ENCODE measurements around the gene GNL1.

The GNL1 gene

DNA sequence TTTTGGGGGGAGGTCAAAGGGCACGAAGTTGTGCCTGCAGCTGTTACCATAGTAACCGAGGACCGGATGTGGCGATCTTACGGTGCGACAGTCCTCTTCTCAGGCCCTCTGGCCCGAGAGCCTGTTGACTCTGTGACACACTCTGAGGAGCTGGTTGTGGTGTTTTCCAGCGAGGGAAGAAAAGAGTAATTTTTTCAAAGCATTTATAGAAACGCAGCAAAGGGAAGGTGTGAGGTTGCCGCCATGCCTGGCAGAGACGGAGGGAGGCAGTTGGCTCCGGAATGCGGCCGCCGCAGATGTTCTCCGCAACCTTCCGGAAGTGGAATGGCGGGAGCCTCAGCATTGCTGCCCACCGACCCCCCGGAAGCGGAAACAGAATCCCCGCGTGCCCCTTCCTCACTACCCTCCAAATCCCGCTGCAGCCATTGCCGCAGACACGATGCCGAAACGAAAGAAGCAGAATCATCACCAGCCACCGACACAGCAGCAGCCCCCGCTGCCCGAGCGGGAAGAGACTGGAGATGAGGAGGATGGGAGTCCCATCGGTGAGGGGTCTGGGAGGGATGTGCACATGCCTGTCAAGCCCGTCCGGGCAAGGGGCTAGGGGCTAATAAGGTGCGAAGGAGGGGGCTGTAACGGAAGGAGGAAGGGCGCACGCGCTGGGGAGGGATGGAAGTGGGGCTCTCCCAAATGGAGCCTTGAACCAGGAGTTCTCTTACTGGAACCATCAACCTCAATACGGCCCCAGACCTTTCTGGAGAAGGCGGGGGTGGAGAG, 805 bp upstream of the GNL1 start, which contains the start of gene PRR3:
Gene PRR3, plus strand, starts transcription at position 390 of the 777 bp plus-strand sequence. Its CDS starts 50 bp downstream, at position 440.
- DNase-seq (ENCODE audit: low read depth) = peak; percentile 85
- peak within 1 kb of the TSS; percentile 98 for H3K4me3 ChIP-seq (ENCODE audit: low read length)
- TF ChIP-seq, protein P1, sequence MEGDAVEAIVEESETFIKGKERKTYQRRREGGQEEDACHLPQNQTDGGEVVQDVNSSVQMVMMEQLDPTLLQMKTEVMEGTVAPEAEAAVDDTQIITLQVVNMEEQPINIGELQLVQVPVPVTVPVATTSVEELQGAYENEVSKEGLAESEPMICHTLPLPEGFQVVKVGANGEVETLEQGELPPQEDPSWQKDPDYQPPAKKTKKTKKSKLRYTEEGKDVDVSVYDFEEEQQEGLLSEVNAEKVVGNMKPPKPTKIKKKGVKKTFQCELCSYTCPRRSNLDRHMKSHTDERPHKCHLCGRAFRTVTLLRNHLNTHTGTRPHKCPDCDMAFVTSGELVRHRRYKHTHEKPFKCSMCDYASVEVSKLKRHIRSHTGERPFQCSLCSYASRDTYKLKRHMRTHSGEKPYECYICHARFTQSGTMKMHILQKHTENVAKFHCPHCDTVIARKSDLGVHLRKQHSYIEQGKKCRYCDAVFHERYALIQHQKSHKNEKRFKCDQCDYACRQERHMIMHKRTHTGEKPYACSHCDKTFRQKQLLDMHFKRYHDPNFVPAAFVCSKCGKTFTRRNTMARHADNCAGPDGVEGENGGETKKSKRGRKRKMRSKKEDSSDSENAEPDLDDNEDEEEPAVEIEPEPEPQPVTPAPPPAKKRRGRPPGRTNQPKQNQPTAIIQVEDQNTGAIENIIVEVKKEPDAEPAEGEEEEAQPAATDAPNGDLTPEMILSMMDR (IDR thresholded peaks at IDR 0.05; ENCODE audit: insufficient read depth, low read depth, low read length, missing control alignments) = no peak

DNA sequence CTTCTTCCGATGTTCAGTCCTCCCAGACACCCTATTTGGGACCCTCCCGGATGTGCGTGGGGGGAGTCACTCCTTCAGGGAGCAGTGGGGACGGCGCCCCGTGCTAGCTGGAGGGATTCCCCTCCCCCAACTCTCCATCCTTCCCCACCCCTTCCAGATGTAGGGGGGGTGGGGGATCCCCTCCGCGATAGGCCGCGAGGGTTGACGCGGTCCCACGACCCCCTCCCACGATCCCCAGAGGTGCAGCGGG, 548 bp downstream of the GNL1 start:
- TF ChIP-seq, protein P1 (IDR thresholded peaks at IDR 0.05; ENCODE audit: insufficient read depth, low read depth, low read length, missing control alignments) = no peak
- DNase-seq (ENCODE audit: low read depth) = no peak

DNA sequence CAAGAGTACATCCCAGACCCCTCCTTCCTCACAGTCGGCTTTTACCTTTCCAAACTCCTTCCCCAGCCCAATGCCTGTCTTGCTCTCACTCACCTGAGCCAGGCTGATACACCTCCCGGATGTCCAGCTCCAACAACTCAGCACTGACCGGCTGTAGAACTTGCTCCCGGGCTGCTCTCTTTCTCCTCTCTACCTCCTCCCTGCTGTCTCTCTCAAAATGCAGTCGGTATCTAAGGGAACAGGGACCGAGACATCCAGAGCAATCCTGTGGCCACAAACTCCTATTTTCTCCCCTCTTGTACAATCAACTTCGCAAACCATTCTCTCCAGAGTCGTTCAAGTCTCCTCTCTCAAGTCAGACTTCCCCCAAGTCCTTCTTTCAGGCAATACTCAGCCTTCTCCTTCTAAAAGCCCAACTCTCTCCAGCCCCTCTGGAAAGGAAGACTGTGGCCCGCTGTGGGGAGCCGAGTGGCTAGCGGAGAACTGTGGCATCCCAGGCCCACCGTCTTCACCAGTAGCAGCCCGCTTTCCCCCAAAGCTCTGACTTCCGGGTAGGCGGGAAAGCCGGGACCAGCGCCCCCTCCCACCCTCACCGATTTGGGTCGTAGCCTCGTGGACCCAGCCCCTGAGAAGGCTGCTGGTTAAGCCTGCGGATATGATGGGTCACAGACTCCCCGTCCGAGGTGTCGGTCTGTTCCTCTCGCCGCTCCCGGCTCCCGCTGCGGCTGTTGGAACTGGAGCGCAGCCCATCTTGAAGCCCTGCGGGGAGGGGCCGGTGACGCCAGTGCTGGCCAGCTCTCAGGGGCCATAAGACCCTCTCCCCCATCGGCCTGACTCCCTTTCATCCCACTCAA, 1.1 kb downstream of the GNL1 start:
- TF ChIP-seq, protein P1 (IDR thresholded peaks at IDR 0.05; ENCODE audit: insufficient read depth, low read depth, low read length, missing control alignments) = no peak
- DNase-seq (ENCODE audit: low read depth) = peak; percentile 20
- H3K4me3 ChIP-seq (ENCODE audit: low read length) = peak overlapping the region; percentile 98

More for the DNA sequence above, 548 bp downstream of the GNL1 start:
- H3K4me3 ChIP-seq (ENCODE audit: low read length) = peak overlapping the region; percentile 98

DNA sequence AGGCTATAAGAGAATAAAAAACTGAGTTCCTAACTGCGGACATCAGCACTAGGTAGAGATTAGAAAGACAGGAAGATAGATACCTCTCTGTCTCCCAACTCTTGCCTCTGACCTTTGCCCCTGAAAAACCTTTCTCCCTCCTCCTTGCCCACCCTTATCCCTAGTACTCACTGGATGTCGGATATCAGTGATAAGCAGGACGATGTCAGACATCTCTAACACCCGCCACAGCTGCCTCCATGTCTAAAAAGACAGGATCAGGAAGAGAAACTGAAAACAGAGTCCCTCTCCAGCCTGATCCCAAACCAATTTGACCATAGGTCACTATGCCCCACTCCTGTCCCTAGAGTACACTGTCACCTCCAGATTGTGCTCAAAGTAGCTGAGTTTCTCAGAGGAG, 1.9 kb downstream of the GNL1 start:
- TF ChIP-seq, protein P1 (IDR thresholded peaks at IDR 0.05; ENCODE audit: insufficient read depth, low read depth, low read length, missing control alignments) = no peak
- H3K4me3 ChIP-seq (ENCODE audit: low read length) = no peak overlapping the region

DNA sequence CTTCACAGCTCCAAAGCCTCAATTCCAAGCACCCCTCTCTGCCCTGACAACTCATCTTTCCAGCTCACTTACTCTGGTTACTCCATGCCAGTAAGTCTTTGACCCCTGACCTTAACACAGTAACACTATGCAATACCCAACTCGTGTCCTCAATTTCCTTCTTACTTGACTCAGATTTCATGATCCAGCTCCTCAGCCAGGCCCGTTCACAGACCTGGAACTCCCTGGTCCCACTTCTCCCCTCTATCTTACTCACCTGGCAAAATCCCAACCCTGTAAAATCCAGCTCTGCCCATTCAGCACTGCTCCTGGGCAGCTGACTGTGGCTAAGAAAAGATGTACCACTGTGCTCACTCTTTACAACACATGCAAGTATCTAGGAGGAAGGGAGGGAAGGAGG, 7.9 kb downstream of the GNL1 start:
- H3K4me3 ChIP-seq (ENCODE audit: low read length) = no peak overlapping the region
- TF ChIP-seq, protein P1 (IDR thresholded peaks at IDR 0.05; ENCODE audit: insufficient read depth, low read depth, low read length, missing control alignments) = no peak
- DNase-seq (ENCODE audit: low read depth) = no peak

More for the DNA sequence above, 1.9 kb downstream of the GNL1 start:
- no peak for DNase-seq (ENCODE audit: low read depth)

DNA sequence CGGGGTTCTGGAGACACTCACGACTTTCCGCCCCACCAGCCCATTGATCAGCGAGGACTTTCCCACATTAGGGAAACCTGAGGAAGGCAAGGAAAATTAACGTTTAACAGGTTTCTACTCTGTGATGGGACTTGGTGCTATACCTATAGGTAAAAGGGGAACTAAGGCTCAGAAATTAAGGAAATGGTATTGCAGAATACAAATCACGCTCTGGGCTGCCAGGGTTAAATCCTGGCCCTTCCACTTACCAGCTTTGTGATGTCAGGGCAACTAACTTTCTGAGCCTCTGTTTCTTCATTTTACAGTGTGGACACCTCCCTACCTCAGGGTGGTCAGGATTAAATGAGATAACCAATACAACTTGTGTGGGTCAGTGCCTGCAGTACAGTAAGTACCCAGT, 8.8 kb downstream of the GNL1 start:
- TF ChIP-seq, protein P1 (IDR thresholded peaks at IDR 0.05; ENCODE audit: insufficient read depth, low read depth, low read length, missing control alignments) = no peak
- no peak overlapping the region for H3K4me3 ChIP-seq (ENCODE audit: low read length)
- no peak for DNase-seq (ENCODE audit: low read depth)
